SIG-M5 (cell line): Measurements from ENCODE around the gene KCNH6.

Experiments
- DNase-seq: peaks from one replicate; lab custom pipeline; 2025; lab: John Stamatoyannopoulos, UW

KCNH6 gene, protein sequence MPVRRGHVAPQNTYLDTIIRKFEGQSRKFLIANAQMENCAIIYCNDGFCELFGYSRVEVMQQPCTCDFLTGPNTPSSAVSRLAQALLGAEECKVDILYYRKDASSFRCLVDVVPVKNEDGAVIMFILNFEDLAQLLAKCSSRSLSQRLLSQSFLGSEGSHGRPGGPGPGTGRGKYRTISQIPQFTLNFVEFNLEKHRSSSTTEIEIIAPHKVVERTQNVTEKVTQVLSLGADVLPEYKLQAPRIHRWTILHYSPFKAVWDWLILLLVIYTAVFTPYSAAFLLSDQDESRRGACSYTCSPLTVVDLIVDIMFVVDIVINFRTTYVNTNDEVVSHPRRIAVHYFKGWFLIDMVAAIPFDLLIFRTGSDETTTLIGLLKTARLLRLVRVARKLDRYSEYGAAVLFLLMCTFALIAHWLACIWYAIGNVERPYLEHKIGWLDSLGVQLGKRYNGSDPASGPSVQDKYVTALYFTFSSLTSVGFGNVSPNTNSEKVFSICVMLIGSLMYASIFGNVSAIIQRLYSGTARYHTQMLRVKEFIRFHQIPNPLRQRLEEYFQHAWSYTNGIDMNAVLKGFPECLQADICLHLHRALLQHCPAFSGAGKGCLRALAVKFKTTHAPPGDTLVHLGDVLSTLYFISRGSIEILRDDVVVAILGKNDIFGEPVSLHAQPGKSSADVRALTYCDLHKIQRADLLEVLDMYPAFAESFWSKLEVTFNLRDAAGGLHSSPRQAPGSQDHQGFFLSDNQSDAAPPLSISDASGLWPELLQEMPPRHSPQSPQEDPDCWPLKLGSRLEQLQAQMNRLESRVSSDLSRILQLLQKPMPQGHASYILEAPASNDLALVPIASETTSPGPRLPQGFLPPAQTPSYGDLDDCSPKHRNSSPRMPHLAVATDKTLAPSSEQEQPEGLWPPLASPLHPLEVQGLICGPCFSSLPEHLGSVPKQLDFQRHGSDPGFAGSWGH

GRCh38 chr17:63523253-63523855 lies at the start of gene KCNH6:
KCNH6 (plus strand) TSS chr17:63523358; CDS start chr17:63523414, 56 bp downstream.
- DNase-seq: no peak

DNA sequence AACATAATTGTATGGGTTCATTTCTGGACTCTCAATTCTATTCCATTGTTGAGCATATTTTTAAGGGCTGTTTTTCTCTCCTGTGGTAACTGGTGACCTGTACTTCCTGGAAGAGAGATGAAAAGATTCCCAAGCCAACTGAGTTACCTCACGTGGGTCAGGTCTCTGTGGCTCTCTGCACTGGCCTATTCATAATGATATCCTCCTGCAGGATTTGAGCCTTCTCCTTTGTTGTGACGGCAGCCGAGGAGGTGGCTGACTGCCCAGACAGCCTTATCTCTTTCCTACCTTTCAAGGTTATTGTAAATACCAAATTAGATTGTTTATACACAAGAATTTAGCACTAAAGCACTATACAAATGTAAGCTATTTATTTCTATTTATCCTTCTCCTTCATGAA lies 49.0 kb upstream of the KCNH6 start:
- no peak for DNase-seq

GRCh38 chr17:63474586-63475460 lies 48.3 kb upstream of the KCNH6 start:
- DNase-seq: no peak

DNA sequence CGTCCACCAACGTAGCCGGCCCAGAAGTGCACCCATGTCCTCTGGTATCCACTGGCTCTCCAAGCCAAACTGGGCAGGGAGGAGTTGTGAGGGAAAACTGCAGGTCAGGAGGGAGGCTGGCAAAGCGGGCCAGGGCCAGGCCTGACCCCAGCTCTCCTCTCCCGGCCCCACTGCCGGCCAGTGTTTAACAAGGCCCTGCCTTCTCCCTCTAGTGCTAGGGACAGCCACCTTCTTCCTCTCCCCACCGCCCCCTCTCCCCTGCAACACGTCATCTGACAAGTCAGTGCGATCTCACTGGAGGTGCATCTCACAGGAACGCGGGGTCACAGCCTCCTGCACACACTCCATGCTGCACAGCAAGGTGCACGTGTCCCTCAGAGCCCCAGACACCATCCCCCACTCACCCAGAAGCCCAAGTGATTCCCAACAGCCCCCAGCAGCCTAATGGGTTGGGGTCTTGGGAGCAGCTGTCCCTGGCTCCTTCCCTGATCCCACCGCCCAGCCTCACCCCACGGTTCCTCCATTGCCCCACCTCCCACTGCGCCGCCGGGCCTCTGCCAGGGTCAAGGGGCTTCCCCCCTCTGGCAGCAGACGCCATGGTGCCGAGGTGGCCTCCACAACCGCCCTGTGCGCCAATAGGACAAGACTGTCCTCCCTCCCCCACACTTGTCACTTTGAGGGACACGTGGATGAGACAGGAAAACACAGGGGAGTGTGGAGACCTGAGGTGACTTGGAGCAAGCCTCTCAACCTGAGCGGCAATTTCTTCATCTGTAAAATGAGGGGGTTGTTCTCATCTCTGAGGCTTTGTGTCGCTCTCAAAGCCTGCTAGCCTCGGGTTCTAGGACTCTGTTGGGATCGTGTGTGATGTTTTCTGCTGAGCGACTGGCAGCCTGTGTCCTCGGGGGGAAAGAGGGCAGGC lies 47.4 kb upstream of the KCNH6 start:
- no peak for DNase-seq

DNA sequence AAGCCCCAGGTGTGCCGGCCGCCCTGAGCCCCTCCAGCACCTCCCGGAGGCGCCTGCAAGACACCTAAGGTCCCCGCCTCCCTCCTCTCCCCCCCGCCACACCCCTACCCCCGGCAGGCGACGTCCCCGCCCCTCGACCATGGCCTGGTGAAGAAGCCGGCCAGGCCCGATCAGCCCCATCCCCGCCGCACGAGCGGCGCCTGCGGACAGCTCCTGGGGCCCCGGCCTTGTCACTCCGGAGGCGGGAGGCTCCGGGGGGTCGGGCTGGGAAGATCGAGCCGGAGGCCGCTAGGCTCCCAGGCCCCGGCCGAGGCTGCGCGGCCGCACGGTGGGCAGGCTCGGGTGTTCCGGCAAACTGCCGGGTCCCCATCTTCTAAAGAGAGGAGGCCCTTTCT lies 46.7 kb upstream of the KCNH6 start:
- DNase-seq: no peak

- DNase-seq: no peak
Observed at GRCh38 chr17:63476854-63477479, 46.2 kb upstream of the KCNH6 start, which contains the start of gene ACE. ACE (plus strand) TSS chr17:63477061; CDS start chr17:63477095, 34 bp downstream.

DNA sequence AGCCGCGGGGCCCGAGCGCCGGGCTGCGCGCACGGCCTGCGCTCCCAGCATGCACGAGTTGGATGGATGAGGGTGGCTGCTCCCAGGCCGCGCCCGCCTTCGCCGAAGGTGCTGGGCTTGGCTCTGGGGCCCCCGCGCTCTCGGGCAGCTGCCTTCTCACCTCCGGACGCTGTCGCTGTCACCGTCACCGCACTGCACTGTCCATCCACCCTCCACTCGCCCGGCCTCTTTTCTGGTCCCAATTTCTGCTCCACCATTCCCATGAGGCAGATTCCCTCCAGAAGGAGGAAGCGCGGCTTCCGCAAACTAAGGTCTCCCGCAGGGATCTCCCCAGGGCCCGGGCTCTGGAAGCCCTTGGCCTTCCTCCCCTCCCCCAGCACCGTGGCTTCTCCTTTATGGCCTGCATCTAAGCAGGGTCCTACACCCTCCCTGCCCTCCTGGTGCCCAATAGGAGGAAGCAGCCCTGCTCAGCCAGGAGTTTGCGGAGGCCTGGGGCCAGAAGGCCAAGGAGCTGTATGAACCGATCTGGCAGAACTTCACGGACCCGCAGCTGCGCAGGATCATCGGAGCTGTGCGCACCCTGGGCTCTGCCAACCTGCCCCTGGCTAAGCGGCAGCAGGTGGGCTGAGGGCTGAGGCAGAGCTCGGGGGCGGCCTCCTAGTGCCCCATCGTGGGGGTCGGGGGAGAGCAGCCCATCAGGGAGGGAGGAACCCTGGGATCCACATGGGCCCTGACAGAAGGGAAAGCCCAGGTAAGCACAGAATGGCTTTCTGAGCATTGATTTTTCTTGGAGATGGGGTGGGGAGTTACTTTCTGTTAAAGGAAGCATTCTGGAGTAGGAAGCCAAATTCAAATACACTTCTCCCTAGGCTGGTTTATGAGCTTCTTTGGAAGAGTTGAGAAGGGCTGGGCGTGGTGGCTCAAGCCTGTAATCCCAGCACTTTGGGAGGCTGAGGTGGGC lies 45.4 kb upstream of the KCNH6 start:
- DNase-seq: no peak

DNA sequence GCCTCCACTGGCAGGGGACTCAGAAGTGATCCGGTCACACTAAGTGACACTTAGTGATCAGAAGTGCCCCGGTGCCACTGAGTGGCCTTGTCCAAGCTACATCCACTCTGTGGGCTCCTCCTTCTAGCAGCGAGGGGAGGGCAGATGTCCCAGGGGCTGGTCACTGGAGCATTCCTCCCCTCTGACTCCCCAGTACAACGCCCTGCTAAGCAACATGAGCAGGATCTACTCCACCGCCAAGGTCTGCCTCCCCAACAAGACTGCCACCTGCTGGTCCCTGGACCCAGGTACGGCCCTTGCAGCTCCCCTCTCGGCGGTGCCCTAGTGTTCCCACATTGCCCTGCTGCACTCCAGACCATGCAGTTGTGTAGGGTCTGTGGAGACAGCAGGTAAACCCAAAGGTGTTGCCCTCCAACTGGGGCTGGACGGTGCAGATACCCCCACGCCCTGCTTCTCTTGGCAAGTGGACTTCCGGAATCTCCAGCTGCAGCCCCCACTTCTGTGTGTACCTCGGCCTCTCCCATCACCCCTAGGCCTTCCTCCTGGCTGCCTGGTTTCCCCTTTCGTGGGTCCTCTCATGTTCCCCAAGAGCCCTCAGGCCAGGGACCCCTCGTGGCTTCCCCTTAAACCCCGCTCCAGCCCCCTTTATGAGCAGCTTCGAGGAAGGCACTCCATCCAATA lies 44.2 kb upstream of the KCNH6 start:
- no peak for DNase-seq

GRCh38 chr17:63479495-63480184 lies 43.5 kb upstream of the KCNH6 start:
- no peak for DNase-seq

DNA sequence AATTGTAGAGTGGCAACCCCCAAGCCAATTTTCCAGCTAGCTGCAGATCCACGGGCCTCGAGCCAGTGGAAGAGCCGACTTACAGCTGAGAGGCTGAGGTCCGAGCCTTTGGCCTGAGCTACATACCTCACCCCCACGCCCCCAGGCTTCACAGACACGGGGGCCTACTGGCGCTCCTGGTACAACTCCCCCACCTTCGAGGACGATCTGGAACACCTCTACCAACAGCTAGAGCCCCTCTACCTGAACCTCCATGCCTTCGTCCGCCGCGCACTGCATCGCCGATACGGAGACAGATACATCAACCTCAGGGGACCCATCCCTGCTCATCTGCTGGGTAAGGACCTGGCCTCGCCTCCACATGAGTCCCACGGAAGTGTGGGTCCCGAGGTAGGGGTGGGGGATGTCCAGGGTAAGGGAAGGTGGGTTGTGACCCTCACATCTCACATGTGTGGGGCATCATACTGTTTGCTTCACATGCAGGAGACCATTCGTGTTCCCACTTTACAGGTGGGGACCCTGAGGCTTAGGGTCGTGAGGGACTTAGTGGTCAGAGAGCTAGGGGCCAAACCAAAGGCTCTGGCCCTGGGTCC lies 42.9 kb upstream of the KCNH6 start:
- no peak for DNase-seq

GRCh38 chr17:63480826-63481487 lies 42.2 kb upstream of the KCNH6 start:
- DNase-seq: no peak

- no peak for DNase-seq
Observed at GRCh38 chr17:63481488-63481870, 41.7 kb upstream of the KCNH6 start.

DNA sequence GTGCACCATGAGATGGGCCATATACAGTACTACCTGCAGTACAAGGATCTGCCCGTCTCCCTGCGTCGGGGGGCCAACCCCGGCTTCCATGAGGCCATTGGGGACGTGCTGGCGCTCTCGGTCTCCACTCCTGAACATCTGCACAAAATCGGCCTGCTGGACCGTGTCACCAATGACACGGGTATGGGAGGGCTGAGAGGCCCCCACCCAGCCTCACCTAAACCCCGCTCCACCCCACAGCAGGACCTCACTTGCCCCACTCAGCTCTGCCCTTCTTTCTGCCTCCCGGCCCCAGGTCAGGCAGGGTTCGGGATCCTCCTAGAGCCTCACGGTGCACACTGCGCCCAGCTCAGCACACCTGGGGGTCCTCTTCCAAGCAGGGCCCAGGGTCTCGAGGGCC lies 40.6 kb upstream of the KCNH6 start:
- DNase-seq: no peak

GRCh38 chr17:63483038-63483437 lies 40.1 kb upstream of the KCNH6 start:
- DNase-seq: no peak

DNA sequence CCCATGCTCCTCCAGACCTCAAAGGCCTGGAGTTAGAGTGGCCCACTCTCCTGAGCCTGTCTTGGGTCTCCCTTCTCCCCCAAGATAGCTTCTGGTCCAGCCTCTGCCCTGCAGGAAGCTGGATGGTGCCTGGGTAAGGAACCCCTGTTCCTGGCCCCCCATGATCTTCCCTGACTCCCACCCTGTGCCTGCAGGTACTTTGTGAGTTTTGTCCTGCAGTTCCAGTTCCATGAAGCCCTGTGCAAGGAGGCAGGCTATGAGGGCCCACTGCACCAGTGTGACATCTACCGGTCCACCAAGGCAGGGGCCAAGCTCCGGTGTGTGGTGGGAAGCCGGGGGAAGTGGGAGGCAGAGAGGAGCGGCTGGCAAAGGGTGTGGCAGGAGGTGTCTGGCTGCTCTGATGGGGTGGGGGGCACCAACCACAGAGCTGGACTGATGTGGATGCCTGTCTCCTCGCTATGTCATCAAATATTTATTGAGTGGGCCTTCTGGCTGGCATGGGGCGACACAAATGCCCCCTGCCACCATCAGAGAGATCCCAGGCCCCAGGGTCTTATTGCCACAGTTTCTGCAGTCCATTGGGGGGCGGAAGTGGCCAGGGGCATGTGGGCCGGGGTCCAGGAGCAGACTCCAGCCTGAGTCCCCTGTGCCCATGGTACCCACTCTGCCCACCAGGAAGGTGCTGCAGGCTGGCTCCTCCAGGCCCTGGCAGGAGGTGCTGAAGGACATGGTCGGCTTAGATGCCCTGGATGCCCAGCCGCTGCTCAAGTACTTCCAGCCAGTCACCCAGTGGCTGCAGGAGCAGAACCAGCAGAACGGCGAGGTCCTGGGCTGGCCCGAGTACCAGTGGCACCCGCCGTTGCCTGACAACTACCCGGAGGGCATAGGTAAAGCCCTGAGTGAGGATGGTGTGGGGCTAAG lies 39.2 kb upstream of the KCNH6 start:
- no peak for DNase-seq
